Measurements from ENCODE around the gene TSPOAP1. TPM values are rescaled to one million over a fixed set of nuclear protein-coding genes. Genes with fewer than 3 reads are reported as not detected.

The TSPOAP1 gene
- total RNA-seq, 2 donors from 2014 or later, result 3.7 to 5.4 TPM

GRCh38 chr17:58313815-58314705, 14.5 kb downstream of the TSPOAP1 start:
- no peaks in the 10 kb centered on the region for H3K4me1 ChIP-seq
- no peaks in the 10 kb centered on the region for H3K36me3 ChIP-seq
- intact Hi-C loops (cut with DNase I), result no loop called here
- H3K4me3 ChIP-seq, result no peak overlapping the region
- no peak for TF ChIP-seq CTCF (IDR thresholded peaks at IDR 0.05)
- H3K27me3 ChIP-seq, result no peaks in the 10 kb centered on the region
- no peak overlapping the region for H3K27ac ChIP-seq
- H3K9ac ChIP-seq (ENCODE audit: low read depth in 2 of 2, low read length in 2 of 2), result no peak overlapping the region
- DNase-seq, result no peak
- H3K9me3 ChIP-seq, result no peaks in the 10 kb centered on the region

- Histone ChIP-seq H3K9me3 (no peaks in the 10 kb centered on the region), H3K4me3 (no peak overlapping the region), H3K9ac (ENCODE audit: low read depth in 2 of 2, low read length in 2 of 2) (no peak overlapping the region), H3K36me3 (no peaks in the 10 kb centered on the region), H3K27ac (no peak overlapping the region), H3K27me3 (no peaks in the 10 kb centered on the region), H3K4me1 (no peaks in the 10 kb centered on the region)
- DNase-seq, result no peak
- no peak for TF ChIP-seq CTCF (IDR thresholded peaks at IDR 0.05)
- intact Hi-C loops (cut with DNase I), result no loop called here
Observed at GRCh38 chr17:58312829-58313228, 15.8 kb downstream of the TSPOAP1 start.

- H3K4me1 ChIP-seq, result no peaks in the 10 kb centered on the region
- H3K9me3 ChIP-seq, result no peaks in the 10 kb centered on the region
- H3K27ac ChIP-seq, result no peak overlapping the region
- no peak overlapping the region for H3K9ac ChIP-seq (ENCODE audit: low read depth in 2 of 2, low read length in 2 of 2)
- H3K4me3 ChIP-seq, result no peak overlapping the region
- intact Hi-C loops (cut with DNase I), result no loop called here
- no peak for TF ChIP-seq CTCF (IDR thresholded peaks at IDR 0.05)
- no peaks in the 10 kb centered on the region for H3K36me3 ChIP-seq
- H3K27me3 ChIP-seq, result no peaks in the 10 kb centered on the region
- DNase-seq, result no peak
Observed at GRCh38 chr17:58312021-58312630, 16.5 kb downstream of the TSPOAP1 start.

- H3K9ac ChIP-seq (ENCODE audit: low read depth in 2 of 2, low read length in 2 of 2), result no peak overlapping the region
- H3K4me1 ChIP-seq, result no peaks in the 10 kb centered on the region
- no peaks in the 10 kb centered on the region for H3K36me3 ChIP-seq
- H3K27ac ChIP-seq, result no peak overlapping the region
- intact Hi-C loops (cut with DNase I), result no loop called here
- DNase-seq, result no peak
- TF ChIP-seq CTCF (IDR thresholded peaks at IDR 0.05), result no peak
- H3K9me3 ChIP-seq, result no peaks in the 10 kb centered on the region
- no peaks in the 10 kb centered on the region for H3K27me3 ChIP-seq
- no peak overlapping the region for H3K4me3 ChIP-seq
Observed at GRCh38 chr17:58311429-58311894, 17.1 kb downstream of the TSPOAP1 start.

- TF ChIP-seq CTCF (IDR thresholded peaks at IDR 0.05), result no peak
- intact Hi-C loops (cut with DNase I), result no loop called here
- DNase-seq, result no peak
Observed at GRCh38 chr17:58310511-58311428, 17.8 kb downstream of the TSPOAP1 start.

More at GRCh38 chr17:58310511-58311428, 17.8 kb downstream of the TSPOAP1 start:
- Histone ChIP-seq H3K4me3 (no peak overlapping the region), H3K4me1 (no peaks in the 10 kb centered on the region), H3K9me3 (no peaks in the 10 kb centered on the region), H3K9ac (ENCODE audit: low read depth in 2 of 2, low read length in 2 of 2) (no peak overlapping the region), H3K27me3 (no peaks in the 10 kb centered on the region), H3K27ac (no peak overlapping the region), H3K36me3 (no peaks in the 10 kb centered on the region)
